ENCODE measurements around the gene MYMX.

DNA sequence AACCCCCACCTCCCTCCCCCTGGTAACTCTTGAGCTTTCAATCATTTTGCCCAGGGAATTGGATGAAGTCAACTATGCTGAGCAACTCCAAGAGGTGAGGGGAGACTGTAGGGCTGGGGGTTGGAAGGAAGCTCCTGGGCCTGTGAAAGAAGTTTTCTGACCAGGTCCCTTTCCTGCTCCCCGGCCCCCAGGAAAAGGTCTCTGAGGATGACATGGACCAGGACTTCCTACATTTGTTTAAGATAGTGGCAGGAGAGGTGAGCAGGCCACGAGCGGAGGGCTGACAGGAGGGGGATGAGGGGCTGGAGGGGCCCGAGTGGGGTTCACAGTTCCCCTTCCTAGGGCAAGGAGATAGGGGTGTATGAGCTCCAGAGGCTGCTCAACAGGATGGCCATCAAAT, 36.3 kb upstream of the MYMX start:
- TF ChIP-seq, protein P1, sequence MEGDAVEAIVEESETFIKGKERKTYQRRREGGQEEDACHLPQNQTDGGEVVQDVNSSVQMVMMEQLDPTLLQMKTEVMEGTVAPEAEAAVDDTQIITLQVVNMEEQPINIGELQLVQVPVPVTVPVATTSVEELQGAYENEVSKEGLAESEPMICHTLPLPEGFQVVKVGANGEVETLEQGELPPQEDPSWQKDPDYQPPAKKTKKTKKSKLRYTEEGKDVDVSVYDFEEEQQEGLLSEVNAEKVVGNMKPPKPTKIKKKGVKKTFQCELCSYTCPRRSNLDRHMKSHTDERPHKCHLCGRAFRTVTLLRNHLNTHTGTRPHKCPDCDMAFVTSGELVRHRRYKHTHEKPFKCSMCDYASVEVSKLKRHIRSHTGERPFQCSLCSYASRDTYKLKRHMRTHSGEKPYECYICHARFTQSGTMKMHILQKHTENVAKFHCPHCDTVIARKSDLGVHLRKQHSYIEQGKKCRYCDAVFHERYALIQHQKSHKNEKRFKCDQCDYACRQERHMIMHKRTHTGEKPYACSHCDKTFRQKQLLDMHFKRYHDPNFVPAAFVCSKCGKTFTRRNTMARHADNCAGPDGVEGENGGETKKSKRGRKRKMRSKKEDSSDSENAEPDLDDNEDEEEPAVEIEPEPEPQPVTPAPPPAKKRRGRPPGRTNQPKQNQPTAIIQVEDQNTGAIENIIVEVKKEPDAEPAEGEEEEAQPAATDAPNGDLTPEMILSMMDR (IDR thresholded peaks at IDR 0.05; ENCODE audit: low read depth, low read length, poor library complexity, severe bottlenecking): no peak
- TF ChIP-seq EZH2phosphoT487 (IDR thresholded peaks at IDR 0.05; ENCODE audit: borderline replicate concordance, low read length): no peak

All from DOHH2 (cell line).